ENCODE results near the gene PSMD5. TPM values are rescaled to one million over a fixed set of nuclear protein-coding genes. Genes with fewer than 3 reads are reported as not detected.

Gene PSMD5
- total RNA-seq, 1 experiment from 2014 or later: 35.3 TPM

- DNase-seq (ENCODE audit: low read depth): no peak
These were observed 32.5 kb upstream of the PSMD5 start for GRCh38 chr9:120875195-120875565.

GRCh38 chr9:120874226-120875194 is 31.8 kb upstream of the PSMD5 start:
- DNase-seq (ENCODE audit: low read depth): no peak

GRCh38 chr9:120873512-120873911 is 30.8 kb upstream of the PSMD5 start:
- no peak for DNase-seq (ENCODE audit: low read depth)

GRCh38 chr9:120872791-120873502 is 30.2 kb upstream of the PSMD5 start:
- no peak for DNase-seq (ENCODE audit: low read depth)

- no peak for DNase-seq (ENCODE audit: low read depth)
These were observed 27.5 kb upstream of the PSMD5 start for GRCh38 chr9:120870206-120870605.

- DNase-seq (ENCODE audit: low read depth): no peak
These were observed 27.0 kb upstream of the PSMD5 start for GRCh38 chr9:120869726-120870125.

GRCh38 chr9:120869360-120869687 is 26.6 kb upstream of the PSMD5 start:
- no peak for DNase-seq (ENCODE audit: low read depth)

- DNase-seq (ENCODE audit: low read depth): peak; percentile 93
These were observed 26.1 kb upstream of the PSMD5 start for GRCh38 chr9:120868676-120869359.

GRCh38 chr9:120868339-120868675 is 25.6 kb upstream of the PSMD5 start:
- no peak for DNase-seq (ENCODE audit: low read depth)

- no peak for DNase-seq (ENCODE audit: low read depth)
These were observed 25.1 kb upstream of the PSMD5 start for GRCh38 chr9:120867676-120868338.

- DNase-seq (ENCODE audit: low read depth): no peak
These were observed 23.9 kb upstream of the PSMD5 start for GRCh38 chr9:120866651-120867050.

- no peak for DNase-seq (ENCODE audit: low read depth)
These were observed 23.1 kb upstream of the PSMD5 start for GRCh38 chr9:120865809-120866208.

GRCh38 chr9:120865176-120865575 is 22.5 kb upstream of the PSMD5 start:
- no peak for DNase-seq (ENCODE audit: low read depth)

GRCh38 chr9:120864719-120865118 is 22.0 kb upstream of the PSMD5 start:
- no peak for DNase-seq (ENCODE audit: low read depth)

- DNase-seq (ENCODE audit: low read depth): no peak
These were observed 21.1 kb upstream of the PSMD5 start for GRCh38 chr9:120863833-120864232.

GRCh38 chr9:120862452-120862851 is 19.7 kb upstream of the PSMD5 start:
- no peak for DNase-seq (ENCODE audit: low read depth)

GRCh38 chr9:120861935-120862334 is 19.2 kb upstream of the PSMD5 start:
- DNase-seq (ENCODE audit: low read depth): no peak

GRCh38 chr9:120860083-120860482 is 17.4 kb upstream of the PSMD5 start:
- DNase-seq (ENCODE audit: low read depth): no peak

GRCh38 chr9:120859361-120859760 is 16.6 kb upstream of the PSMD5 start:
- no peak for DNase-seq (ENCODE audit: low read depth)

GRCh38 chr9:120857902-120858301 is 15.2 kb upstream of the PSMD5 start:
- DNase-seq (ENCODE audit: low read depth): no peak

- no peak for DNase-seq (ENCODE audit: low read depth)
These were observed 14.8 kb upstream of the PSMD5 start for GRCh38 chr9:120857481-120857880.

GRCh38 chr9:120856700-120857099 is 14.0 kb upstream of the PSMD5 start:
- no peak for DNase-seq (ENCODE audit: low read depth)

All from RPMI7951 (cell line).